T follicular helper cell (primary cell): Measurements from ENCODE around the gene CCDC187.
"Not testable (repeated sequence)": the region's sequence is repeated elsewhere in the genome, so short reads cannot be mapped to it uniquely, and the experiment has no call there.

Experiments used
- DNase-seq: peaks from one replicate; pipeline ENCODE4 v3.0.0-alpha.2; 2020; ENCODE audit warnings: low read depth

CCDC187 gene

GRCh38 chr9:136239135-136239982 is 64.5 kb downstream of the CCDC187 start:
- no peak for DNase-seq

GRCh38 chr9:136238342-136238732 is 65.6 kb downstream of the CCDC187 start:
- no peak for DNase-seq

- no peak for DNase-seq
Measured at GRCh38 chr9:136237486-136238341, 66.2 kb downstream of the CCDC187 start.

- DNase-seq, result not testable (repeated sequence)
Measured at GRCh38 chr9:136236471-136237410, 67.2 kb downstream of the CCDC187 start.

GRCh38 chr9:136235709-136236455 is 68.0 kb downstream of the CCDC187 start:
- no peak for DNase-seq

GRCh38 chr9:136235171-136235570 is 68.7 kb downstream of the CCDC187 start:
- DNase-seq, result no peak

GRCh38 chr9:136234597-136234996 is 69.3 kb downstream of the CCDC187 start:
- no peak for DNase-seq

- DNase-seq, result no peak
Measured at GRCh38 chr9:136233868-136234267, 70.0 kb downstream of the CCDC187 start.

GRCh38 chr9:136233411-136233810 is 70.5 kb downstream of the CCDC187 start:
- DNase-seq, result no peak

- no peak for DNase-seq
Measured at GRCh38 chr9:136232969-136233368, 70.9 kb downstream of the CCDC187 start.

GRCh38 chr9:136231478-136232297 is 72.2 kb downstream of the CCDC187 start:
- peak; percentile 12 for DNase-seq

- DNase-seq, result no peak
Measured at GRCh38 chr9:136230773-136231172, 73.1 kb downstream of the CCDC187 start.

GRCh38 chr9:136230365-136230764 is 73.5 kb downstream of the CCDC187 start:
- no peak for DNase-seq

- DNase-seq, result no peak
Measured at GRCh38 chr9:136229096-136230065, 74.5 kb downstream of the CCDC187 start.

GRCh38 chr9:136228107-136228875 is 75.6 kb downstream of the CCDC187 start:
- DNase-seq, result no peak

- DNase-seq, result no peak
Measured at GRCh38 chr9:136226680-136227407, 77.0 kb downstream of the CCDC187 start.
